Spleen (tissue), 7 donors: Measurements from ENCODE around the gene URB1.
A peak's percentile ranks its signal among the peaks of the same experiment; 100 is the strongest.

Experiments used
- CTCF ChIP-seq, 11 experiments: fragments of 200-600 bp in 7 of 11; fragments of 450-650 bp in 4 of 11; sonication (generic) in 4 of 11; IDR thresholded peaks in 8 of 11; conservative IDR thresholded peaks in 3 of 11; 1 replicate in 7 of 11; 2 replicates in 4 of 11; pipeline versions ENCODE4 v1.4.0 to v1.8.0; 2016 to 2021; ENCODE audit warnings: antibody characterized with exemption in 11 of 11, inconsistent platforms in 4 of 11, mild to moderate bottlenecking in 1 of 11
- POLR2A ChIP-seq, 3 donors: fragments of 450-650 bp; IDR thresholded peaks; one replicate each; pipeline ENCODE4 v1.5.1; 2017; ENCODE audit warnings: antibody characterized with exemption in 3 of 3, mild to moderate bottlenecking in 1 of 3
- donor health status: DM: no; HTN: no; CAD: no; lungs with moderate emphysema.
- donor health status: DM: no; HTN: no; CAD: no.
- donor health status: DM: no; HTN: no; CAD: no.

- TF ChIP-seq CTCF (IDR thresholded peaks at IDR 0.05 in 8 of 11, conservative IDR thresholded peaks at IDR 0.05 in 3 of 11) (no peak), POLR2A (IDR thresholded peaks at IDR 0.05) (peak in 1 of 3 donors; percentile 42)
Measured at GRCh38 chr21:32413015-32413504, 20.2 kb upstream of the URB1 start.
